OCI-LY1 (cell line): ENCODE data around the gene DIP2B.

ENCODE experiments used
- EZH2 ChIP-seq: fragments of 200-600 bp; sonication (generic), shearing (Covaris generic); IDR thresholded peaks from 2 replicates; pipeline ENCODE4 v1.8.0; 2017; ENCODE audit warnings: borderline replicate concordance, mixed run types, mild to moderate bottlenecking, antibody characterized with exemption, low read length, moderate library complexity, mixed read lengths
- TF ChIP-seq, protein P1 (sequence below): fragments of 200-600 bp; sonication (generic), shearing (Covaris generic); IDR thresholded peaks from 2 replicates; pipeline ENCODE4 v1.5.1; 2017; ENCODE audit warnings: mild to moderate bottlenecking, antibody characterized with exemption, low read length, moderate library complexity, mixed read lengths

- TF ChIP-seq, protein P1, sequence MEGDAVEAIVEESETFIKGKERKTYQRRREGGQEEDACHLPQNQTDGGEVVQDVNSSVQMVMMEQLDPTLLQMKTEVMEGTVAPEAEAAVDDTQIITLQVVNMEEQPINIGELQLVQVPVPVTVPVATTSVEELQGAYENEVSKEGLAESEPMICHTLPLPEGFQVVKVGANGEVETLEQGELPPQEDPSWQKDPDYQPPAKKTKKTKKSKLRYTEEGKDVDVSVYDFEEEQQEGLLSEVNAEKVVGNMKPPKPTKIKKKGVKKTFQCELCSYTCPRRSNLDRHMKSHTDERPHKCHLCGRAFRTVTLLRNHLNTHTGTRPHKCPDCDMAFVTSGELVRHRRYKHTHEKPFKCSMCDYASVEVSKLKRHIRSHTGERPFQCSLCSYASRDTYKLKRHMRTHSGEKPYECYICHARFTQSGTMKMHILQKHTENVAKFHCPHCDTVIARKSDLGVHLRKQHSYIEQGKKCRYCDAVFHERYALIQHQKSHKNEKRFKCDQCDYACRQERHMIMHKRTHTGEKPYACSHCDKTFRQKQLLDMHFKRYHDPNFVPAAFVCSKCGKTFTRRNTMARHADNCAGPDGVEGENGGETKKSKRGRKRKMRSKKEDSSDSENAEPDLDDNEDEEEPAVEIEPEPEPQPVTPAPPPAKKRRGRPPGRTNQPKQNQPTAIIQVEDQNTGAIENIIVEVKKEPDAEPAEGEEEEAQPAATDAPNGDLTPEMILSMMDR: no peak
- no peak for TF ChIP-seq EZH2
Measured at GRCh38 chr12:50477241-50477832, 27.4 kb upstream of the DIP2B start.
